Measurements from ENCODE around the gene PITPNM2.

PITPNM2 gene

DNA sequence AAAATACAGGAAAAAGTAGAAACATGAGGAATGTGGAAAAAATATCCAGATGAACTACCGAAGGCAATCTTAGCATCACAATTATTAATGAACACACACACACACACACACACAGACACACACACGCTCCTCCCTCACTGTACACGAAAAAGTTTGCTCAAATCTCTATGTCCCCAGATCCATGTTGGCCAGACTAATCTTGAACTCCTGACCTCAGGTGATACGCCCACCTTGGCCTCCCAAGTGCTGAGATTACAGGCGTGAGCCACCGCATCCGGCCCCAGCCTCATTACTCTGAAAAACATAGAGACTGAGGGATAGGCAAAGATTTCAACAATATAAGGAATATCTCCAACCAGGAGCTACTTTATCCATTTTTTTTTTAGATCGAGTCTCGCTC is 17.2 kb downstream of the PITPNM2 start:
- no peak for DNase-seq (ENCODE audit: low read depth)
- TF ChIP-seq, protein P1, sequence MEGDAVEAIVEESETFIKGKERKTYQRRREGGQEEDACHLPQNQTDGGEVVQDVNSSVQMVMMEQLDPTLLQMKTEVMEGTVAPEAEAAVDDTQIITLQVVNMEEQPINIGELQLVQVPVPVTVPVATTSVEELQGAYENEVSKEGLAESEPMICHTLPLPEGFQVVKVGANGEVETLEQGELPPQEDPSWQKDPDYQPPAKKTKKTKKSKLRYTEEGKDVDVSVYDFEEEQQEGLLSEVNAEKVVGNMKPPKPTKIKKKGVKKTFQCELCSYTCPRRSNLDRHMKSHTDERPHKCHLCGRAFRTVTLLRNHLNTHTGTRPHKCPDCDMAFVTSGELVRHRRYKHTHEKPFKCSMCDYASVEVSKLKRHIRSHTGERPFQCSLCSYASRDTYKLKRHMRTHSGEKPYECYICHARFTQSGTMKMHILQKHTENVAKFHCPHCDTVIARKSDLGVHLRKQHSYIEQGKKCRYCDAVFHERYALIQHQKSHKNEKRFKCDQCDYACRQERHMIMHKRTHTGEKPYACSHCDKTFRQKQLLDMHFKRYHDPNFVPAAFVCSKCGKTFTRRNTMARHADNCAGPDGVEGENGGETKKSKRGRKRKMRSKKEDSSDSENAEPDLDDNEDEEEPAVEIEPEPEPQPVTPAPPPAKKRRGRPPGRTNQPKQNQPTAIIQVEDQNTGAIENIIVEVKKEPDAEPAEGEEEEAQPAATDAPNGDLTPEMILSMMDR (conservative IDR thresholded peaks at IDR 0.05; ENCODE audit: control insufficient read depth, insufficient read depth, low read depth, low read length): no peak
- H3K4me3 ChIP-seq (ENCODE audit: control insufficient read depth, low read depth, low read length): no peak overlapping the region

DNA sequence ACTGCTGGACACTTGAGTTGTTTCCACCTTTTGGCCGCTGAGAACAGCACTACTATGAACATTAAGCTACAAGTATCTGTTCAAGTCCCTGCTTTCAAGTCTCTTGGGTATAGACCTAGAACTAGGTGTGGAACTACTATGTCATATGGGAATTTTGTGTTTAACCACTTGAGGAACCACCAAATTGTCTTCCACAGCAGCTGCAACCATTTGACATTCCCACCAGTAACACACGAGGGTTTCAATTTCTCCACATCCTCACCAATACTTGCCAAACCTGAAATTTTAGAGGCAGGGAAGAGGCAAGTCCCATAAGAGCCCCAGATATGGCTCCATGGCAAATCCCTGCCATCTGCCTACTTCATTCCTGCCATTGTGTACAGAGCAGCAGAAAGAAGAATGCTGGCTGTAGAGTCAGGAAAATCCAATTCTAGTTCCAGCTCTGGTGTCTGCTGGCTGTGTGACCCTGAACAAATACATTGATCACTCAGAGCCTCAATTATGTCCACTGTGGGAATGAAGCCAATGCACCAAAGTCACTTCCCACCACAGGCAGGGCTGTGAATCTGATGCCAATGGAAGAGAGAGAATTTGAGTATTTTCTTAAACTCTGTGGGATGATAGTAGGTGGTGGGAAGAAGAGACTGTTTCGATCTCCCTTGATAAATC is 17.8 kb downstream of the PITPNM2 start:
- TF ChIP-seq, protein P1 (conservative IDR thresholded peaks at IDR 0.05; ENCODE audit: control insufficient read depth, insufficient read depth, low read depth, low read length): no peak
- H3K4me3 ChIP-seq (ENCODE audit: control insufficient read depth, low read depth, low read length): no peak overlapping the region
- no peak for DNase-seq (ENCODE audit: low read depth)

DNA sequence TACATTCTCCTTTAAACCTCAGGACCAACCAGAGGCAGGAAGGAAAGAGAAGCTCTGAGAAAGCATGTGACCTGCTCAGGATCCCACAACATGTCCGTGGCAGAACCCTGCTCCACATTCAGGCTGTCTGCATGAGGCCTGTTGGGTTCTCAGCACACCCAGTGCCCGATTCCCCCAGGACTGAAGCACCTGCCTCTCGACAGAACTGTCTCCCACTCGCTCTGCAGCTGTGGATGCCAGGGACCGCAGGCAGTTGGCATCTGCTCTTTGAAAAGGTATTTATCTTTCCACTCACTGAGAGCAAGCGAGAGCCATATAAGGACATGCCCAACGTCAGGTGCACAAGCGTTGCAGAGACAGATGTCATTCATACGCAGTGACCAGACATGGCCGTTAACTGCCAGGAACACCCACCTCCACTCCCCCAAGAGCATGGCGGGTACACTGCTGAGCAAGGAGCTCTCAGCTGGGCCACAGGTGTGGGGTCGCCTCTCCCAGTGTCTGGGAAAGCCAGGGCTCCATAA is 18.9 kb downstream of the PITPNM2 start:
- H3K4me3 ChIP-seq (ENCODE audit: control insufficient read depth, low read depth, low read length): no peak overlapping the region
- no peak for DNase-seq (ENCODE audit: low read depth)
- TF ChIP-seq, protein P1 (conservative IDR thresholded peaks at IDR 0.05; ENCODE audit: control insufficient read depth, insufficient read depth, low read depth, low read length): no peak

DNA sequence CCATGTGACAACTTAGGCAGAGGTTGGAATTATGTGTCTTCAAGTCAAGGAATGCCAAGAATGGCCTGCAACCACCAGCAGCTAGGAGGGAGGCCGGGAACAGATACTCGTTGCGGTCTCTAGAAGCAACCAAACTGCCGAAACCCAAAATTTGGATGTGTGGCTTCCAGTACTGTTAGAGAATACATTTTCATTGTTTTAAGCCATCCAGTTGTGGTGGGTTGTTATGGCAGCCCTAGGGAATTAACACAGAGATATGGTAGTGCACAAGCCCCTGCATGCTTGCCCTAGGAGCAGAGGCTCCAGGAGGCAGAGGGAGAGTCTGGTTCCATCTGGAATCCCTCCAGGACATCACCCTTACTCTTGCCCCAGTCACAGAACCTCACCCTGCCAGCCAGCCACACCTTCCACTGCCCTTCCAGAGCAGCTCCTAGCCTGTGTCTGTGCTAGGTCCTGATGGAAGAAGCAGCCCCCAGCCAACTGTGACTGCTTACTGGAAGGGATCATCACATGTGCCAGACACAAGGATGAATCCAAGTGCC is 19.5 kb downstream of the PITPNM2 start:
- no peak for DNase-seq (ENCODE audit: low read depth)
- TF ChIP-seq, protein P1 (conservative IDR thresholded peaks at IDR 0.05; ENCODE audit: control insufficient read depth, insufficient read depth, low read depth, low read length): no peak
- no peak overlapping the region for H3K4me3 ChIP-seq (ENCODE audit: control insufficient read depth, low read depth, low read length)

DNA sequence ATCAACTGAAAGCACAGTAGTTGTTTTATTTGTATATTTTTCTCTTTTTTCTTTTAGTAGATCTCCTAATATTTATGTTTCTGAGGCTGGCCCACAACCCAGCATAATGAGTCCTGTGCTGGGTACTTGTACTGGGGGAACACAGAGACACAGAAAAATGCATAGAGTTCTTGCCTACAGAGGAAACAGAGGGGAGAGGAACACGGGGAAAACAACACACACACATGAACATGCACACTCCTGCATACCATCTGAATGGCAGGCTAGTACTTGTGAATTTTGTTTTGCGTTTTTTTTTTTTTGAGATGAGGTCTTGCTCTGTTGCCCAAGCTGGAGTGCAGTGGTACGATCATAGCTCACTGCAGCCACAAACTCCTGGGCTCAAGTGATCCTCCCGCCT is 21.3 kb downstream of the PITPNM2 start:
- DNase-seq (ENCODE audit: low read depth): no peak
- H3K4me3 ChIP-seq (ENCODE audit: control insufficient read depth, low read depth, low read length): no peak overlapping the region
- TF ChIP-seq, protein P1 (conservative IDR thresholded peaks at IDR 0.05; ENCODE audit: control insufficient read depth, insufficient read depth, low read depth, low read length): no peak

DNA sequence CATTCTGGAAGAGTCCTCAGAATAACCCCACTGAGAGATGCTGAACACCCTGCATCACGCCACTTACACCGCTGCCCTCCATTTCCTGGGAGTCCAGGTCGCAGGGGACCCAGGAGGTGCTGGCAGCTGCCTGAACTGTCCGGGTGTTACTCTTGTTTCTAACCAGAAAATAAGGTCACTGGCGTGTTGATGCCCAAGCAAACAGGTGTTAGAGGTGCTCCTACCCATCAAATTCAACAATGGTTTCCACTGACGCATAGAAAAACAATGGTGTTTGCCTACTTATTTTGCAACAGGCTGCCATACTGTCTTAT is 23.8 kb downstream of the PITPNM2 start:
- TF ChIP-seq, protein P1 (conservative IDR thresholded peaks at IDR 0.05; ENCODE audit: control insufficient read depth, insufficient read depth, low read depth, low read length): no peak
- DNase-seq (ENCODE audit: low read depth): no peak
- no peak overlapping the region for H3K4me3 ChIP-seq (ENCODE audit: control insufficient read depth, low read depth, low read length)
